GM19023 (cell line): ENCODE data around the gene ADGRL3.

Experiments
- ATAC-seq: cut with Tn5 transposase; IDR thresholded peaks from one replicate; pipeline ENCODE4 v1.9.1; 2021; ENCODE audit warnings: mild to moderate bottlenecking, moderate library complexity; ENCODE audit not compliant: unreplicated experiment

Gene ADGRL3

DNA sequence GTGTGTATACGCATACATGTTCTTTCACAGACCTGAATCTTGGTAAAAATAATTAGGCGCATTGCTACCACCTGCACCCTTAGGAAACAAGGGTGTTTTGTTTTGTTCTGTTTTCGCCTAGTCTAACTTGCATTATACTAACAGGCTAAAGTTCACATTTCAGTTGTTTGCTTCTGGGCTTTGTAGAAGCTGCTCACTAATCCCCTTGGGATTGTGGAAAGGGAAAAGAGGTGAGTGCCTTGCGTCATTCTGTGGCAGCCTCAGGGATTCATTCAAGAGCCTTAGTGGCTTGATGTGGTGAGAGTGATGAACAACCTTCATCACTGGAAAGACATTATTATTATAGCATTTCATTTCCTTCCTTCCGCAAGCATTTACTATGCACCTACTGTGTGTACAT, 331.1 kb downstream of the ADGRL3 start:
- no peak for ATAC-seq

DNA sequence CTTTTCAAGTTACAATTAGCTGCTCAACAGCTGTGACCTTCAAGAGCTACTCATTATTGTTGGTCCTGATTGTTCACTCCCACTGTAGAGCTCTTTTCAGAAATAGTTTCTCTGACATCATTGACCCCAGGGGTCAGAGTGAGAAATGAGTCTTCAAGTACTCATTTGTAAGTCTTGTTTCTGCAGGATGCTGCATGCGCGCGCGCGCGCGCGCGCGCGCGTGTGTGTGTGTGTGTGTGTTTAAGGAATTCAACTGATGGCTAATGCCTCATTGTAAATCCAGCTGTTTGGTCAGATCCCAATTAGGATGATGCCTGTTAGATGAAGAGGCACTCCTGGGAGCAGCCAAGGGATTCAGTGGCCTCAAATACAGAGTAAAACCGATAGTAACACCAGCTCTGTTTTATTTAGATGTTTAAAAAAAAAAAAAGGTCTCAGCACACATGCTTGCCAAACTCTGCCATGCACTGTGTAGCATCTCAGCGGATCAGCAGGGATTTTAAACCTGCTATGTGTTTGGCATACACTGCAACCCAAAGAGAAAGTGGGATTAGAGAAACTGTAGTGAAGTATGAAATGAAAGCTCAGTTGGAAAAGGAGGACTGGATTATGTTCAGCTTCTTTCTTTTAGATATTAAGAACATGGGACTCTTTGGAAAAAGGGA, 332.3 kb downstream of the ADGRL3 start:
- ATAC-seq: no peak

DNA sequence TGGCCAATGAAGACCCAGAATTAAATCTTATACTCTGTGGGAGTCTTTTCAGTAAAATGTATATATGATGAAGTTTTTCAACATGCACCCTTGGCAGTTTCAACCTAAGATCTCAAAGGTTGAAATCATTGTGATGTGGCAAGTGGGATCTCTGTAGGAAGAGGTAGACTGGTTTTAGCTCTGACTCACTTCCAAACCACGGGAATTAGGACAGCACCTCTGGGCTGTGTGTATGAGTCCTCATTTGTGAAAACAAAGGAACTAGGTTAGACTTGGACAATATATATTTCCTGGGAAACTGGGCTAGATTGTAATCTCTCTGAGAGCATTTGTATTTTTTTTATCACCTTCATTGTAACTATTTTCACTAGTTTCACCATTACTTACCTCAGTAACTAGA, 333.0 kb downstream of the ADGRL3 start:
- ATAC-seq: no peak

DNA sequence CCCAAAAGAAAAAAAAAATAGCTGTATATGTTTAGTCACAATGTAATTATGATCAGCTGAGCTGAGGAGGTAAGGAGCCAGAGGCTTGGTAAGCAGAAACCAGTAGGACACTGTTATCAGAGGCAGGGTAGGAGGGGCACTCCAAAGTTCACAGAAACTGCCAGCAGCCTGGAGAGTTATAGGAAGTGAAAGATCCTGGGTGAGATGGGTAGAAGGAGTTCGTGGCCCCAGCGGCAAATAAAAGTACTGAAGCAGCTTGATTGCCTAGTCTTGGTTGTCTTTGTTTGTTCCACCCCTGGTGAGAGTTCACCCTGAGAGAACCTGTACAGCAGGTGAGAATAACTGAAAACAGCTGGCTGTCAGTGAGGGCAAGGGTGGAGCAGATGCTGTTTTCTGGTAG, 340.8 kb downstream of the ADGRL3 start:
- no peak for ATAC-seq

DNA sequence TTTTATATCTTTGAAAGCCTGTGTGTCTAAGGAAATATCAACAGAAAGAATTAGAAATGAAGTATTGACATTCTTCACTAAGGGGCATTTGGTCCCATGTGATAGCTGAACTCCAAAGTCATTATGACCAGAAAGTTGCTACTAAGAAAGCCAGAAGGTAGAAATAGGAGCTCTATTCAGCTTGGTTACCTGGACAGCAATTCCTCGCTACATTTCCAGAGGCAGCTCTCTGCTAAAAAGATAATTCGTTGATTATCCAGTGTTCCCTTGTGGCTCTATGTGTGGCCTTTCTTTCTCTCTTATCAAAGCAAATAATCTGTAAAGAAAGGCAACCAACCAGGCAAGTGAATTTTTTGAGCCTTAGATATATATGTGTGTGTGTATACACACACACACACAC, 341.3 kb downstream of the ADGRL3 start:
- no peak for ATAC-seq

DNA sequence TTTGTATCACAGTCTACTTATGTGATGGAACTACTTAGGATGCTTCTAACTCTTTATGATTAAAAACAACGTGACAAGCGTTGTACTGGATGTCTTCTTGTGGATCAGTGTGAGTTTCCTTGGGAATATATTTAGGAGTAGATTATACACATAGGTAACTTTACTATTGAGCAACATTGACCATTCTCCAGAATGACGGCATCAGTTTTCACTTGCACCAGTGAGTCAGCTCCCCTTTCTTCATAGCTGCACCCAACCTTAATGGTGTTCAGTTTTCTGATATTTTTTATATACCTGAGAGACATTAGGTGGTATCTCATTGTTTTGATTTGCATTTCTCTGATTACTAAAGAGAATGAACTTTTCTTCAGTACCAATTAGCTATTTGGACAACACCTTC, 343.9 kb downstream of the ADGRL3 start:
- no peak for ATAC-seq

DNA sequence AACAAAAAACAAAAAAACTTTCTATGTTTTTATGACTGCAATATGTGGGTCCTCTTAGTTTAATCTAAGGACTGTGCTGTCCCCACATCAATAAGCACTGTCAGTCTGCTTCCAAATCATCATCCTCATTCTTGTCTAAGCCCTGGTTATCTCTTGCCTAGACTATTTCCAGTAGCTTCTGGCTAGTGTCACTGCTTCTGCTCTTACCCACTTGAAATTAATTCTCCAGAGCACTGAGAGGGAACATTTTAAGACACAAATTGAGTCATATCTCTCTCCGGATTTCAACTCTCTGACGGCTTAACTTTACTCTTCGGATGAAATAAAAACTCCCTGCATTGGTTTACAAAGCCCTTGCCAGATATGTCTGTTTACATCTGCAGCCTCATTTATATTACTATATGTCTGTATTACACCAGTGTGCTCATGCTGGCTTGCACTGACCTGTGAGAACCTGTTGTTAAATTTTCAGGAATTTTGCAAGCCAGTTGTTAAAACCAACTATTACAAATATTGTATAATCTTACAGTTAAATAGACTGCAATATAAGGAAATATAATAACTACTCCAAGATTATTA, 345.9 kb downstream of the ADGRL3 start:
- ATAC-seq: no peak

DNA sequence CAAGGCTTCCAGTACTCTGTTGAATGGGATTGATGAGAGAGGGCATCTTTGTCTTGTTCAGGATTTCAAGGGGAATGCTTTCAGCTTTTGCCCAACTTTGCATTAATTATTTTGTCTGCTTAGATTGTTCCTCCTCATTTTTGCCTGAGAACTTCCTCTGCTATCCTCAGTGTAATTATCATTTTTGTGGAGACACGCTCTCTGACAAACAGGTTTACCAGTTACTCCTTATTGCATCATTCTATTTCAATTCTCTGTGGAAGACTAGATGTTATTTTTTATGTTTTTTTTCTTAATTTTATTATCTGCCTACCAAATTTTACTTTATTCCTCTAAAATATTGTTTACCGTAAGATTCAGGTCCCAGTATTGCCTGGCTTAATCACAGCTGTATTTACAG, 349.2 kb downstream of the ADGRL3 start:
- no peak for ATAC-seq

DNA sequence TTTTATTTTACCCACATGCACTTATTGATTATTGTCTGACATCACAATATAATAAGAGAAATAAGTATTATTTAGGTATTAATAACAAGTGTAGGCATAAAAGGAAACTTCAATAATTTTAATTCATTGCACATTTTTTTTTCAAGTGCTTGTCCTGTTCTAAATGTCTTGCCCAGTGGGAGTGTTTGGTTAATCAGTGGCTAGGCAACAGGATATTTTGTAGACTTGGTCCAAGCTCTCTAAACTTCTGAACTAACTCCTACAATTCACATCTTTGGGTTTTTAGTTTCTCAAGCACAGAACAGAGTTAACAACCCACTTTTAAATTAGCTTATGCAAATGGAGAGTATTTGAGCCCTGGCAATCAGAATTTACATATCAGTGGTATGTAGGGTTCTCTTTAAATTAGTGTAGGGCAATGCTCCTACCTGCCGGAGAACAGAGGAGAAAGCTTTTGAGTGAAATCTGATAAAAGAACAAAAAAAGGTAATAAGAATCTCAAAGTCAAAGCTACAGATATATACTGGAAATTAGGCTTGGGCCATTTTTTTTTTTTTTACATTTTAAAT, 353.5 kb downstream of the ADGRL3 start:
- ATAC-seq: no peak

DNA sequence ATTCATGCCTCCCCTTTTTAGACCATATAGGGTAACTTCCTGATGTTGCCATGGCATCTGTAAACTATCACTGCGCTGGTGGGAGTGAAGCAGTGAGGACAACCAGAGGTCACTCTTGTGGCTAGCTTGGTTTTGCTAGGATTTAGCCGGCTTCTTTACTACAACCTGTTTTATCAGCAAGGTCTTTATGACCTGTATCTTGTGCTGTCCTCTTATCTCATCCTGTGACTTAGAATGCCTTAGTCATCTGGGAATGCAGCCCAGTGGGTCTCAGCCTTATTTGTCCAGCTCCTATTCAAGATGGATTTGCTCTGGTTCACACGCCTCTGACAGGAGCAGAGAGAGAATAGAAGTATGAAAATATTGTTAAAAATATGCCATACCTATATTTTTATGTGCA, 355.7 kb downstream of the ADGRL3 start:
- no peak for ATAC-seq

DNA sequence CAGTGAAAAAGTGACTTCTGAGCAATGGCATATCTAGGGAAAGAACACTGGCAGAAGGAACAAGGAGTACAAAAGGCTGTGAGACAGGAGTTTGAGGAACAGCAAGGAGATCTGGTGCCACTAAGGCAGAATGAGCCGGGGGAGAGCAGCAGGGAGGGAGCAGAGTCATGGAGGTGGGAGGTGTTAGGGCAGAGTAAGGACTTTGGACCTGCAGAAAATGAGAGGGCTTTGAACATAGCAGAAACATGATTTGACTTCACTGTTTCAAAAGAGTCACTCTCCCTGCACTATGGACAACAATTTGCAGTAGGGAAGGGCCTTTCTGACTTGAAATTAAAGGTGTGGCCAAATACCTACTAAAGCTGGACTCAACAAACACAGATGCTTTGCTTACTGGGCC, 356.2 kb downstream of the ADGRL3 start:
- no peak for ATAC-seq

DNA sequence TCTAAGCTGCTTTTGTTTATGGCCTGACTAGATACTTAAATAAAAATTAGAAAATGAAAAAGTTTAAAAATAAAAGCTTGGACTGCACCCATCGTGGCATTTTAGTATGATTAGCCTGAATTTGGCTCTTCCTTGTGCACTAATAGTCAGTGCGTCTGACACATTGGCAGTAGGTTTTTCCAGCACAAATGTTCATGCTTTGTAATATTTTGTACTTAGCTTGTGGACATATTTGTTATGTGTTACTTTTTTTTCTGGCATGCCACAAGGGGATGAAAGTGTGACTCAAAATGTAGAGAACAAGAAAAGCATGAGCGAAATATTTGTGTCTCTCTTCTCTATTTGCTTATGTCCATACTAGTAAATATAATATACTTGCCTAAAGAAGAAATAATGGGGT, 359.3 kb downstream of the ADGRL3 start:
- ATAC-seq: no peak

DNA sequence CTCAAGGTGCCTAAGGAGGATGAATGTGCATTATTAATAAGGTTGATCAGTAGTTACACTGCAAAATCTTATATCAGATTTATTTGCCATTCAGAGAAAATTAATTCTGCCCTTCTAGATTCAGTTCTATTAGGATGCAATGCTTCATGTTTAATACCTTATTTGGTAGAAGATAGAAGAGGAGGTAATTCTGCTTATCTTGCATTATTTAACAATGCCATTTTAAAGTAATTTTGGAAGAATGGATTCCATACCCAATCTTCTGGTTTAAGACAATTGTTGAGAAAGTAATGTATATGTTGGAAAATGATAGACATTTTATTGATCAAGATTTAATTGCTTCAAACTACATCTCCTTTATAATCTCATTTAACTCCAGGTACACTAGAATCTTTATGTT, 360.9 kb downstream of the ADGRL3 start:
- no peak for ATAC-seq

DNA sequence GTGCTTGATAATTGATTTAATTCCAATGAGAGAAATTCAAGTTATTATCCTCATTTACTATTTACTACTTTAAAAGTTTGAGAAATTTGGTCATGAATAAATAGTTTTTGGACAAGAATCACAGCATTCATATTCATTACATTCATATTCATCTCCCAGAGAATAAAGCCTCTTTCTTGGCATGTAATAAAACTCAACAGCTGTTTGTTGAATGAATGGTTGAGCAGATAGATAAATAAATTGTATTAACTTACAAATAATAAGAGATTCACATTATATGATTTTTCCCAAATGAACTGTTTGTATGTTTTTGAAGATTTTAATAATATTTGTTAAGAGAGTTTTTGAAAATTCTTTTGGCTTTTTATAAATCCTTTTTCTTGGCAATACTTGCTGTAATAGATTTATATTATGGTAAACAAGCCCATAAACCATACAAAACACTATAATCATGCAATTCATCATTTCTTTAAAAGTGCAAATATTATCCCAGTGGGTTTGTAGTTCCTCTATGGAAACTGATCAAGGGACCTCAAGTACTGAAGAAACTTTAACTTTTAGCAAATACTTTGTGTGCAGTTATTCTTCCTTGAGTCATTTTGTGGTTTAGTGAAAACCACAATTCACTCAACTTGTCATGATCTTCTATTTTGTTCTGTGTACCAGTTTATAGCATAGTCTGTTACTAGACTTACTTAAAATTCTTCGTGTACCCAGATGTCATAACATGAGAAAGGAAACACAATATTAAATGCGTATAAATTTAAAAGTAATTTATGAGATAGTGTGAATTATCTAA, 371.8 kb downstream of the ADGRL3 start:
- ATAC-seq: no peak

DNA sequence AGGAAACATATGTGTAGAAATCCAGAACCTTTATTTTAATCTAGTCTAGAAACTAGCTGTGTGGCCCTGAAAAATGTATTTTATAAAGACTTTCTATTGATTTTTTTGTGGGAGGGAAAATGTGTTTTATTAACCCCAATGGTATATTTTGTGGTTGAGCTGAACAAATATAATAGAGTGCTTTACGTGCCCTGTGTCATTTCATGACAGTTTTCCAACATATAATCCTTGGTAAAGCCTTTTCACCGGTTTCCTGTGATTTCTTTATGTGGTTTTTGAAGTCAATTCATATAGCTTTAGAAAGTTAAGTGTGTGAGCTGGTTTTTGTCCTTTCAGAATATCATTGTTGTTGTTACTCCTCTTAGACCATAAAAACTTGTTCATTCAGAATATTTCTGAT, 375.7 kb downstream of the ADGRL3 start:
- no peak for ATAC-seq

DNA sequence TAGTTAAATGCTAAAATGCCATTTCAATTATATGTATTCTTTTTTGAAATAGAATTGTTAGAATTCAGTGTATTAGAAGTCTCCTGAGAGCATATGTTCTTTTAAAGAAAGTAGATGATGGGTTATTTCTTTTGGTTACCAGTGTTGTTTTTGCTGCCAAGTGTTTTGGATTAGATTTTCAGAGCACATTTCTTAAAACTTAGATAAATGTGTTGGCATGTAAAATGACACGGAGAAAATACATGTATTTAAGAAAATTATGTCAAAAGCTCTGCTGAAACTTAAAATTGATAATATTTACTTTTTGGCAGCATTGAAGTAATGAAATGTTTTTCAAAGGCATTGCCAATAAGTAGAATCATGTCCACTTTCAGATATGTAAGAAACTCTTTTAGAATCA, 379.7 kb downstream of the ADGRL3 start:
- ATAC-seq: no peak

DNA sequence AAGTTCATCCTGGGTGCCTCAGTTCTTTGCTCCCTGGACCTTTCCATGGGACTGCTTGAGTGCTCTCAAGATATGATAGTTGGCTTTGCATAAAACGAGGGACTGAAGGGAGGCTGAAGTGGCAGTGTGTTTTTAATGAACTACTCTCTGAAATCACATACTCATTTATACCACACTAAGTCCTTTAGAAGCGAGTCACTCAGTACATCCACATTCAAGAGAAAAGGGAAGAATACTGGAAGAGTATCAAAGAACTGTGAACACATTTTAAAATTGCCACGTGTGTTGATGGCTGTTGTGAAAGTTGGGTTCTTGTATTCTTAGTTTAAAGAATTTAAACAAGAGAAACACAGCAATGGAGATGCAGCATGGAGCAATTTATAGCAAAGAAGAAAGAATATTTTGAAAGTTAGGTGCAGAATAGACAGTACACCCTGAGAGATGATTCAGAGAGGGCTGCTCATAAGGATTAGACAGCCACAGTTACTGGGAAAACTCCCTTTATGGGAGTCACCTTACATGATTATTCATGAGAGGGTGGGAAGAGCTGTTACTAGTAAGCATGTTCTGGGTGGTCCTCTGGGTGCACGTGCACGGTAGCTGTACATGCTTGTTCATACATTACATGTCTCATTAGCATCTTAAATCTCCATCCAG, 380.7 kb downstream of the ADGRL3 start:
- ATAC-seq: no peak

DNA sequence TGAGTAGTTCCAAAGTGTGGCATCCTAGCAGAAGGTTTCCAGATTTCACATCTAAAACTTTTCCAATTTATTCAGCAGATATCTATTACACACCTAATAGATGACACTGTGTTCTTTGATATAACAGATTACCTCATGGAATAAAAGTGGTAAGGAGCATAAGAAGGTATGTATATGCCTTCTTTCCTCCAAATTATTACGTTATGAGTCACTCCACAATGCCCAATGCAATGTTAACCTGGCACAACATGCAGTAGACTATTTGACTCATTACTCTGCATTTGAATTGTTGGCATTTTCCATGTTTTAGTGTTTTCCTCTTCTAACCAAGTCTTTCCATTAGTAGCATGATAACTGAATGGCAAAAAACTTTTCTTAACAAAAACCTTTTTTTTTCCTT, 383.6 kb downstream of the ADGRL3 start:
- ATAC-seq: no peak

DNA sequence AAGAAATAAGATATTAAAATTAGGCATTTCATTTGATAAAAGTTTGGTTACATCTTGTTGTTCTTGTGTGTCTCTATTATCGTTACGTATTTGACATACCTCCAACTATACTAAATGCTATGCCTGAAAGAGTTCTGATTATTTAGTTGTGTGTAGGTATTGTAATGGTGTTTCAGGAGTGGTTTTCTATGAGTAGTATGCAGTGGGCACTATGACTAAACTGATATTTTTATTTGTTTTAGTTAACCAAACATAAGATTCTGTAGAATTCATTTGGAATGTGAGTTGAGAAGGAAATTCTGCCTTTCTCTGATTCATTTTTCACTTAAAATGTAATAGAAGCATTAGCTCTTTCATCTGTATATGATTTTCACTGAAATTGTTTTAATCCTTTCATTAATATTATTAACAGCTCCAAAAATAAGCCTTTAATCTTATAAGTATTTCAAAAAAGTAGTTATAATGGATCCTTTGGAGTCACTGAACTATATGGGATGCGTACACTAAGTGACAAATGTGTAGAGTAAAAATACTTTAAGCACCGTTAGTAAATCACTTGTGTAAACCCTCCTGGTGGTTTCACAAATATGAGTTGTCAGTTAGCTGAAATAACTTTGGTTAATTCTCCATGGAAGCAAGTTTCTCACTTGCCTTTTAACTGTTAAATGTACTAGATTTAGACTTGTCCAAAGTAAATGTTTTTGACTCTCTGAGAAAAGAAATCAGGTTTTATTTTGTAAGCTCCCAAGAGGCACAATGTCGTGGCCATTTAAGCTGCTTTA, 388.7 kb downstream of the ADGRL3 start:
- ATAC-seq: no peak

DNA sequence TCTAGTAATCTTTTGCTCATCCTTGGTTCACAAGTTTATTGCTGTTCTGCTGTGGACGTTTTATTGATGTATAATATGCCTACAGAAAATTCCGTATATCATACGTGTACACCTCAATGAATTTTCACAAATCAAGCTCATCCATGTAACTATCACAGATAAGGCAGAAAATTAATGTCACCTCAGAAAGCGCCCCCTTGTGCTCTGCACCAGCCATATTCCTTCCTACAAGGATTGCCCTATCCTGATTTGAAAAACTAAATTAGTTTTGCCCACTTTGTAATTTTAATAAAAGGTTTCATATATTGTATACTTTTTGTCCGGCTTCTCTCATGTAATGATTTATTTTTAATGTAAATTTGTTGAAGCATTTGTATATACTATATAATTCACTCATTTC, 390.8 kb downstream of the ADGRL3 start:
- no peak for ATAC-seq
